ENCODE results near the gene TMEM255B.
A peak's percentile ranks its signal among the peaks of the same experiment; 100 is the strongest.

Gene TMEM255B

GRCh38 chr13:113726961-113727411, 32.0 kb upstream of the TMEM255B start:
- no peak for TF ChIP-seq CTCF (IDR thresholded peaks at IDR 0.05; ENCODE audit: insufficient read depth, low read depth, low read length, missing control alignments)
- no peak overlapping the region for H3K4me3 ChIP-seq (ENCODE audit: low read length)
- DNase-seq (ENCODE audit: low read depth), result peak; percentile 16

GRCh38 chr13:113728571-113729054, 30.4 kb upstream of the TMEM255B start:
- TF ChIP-seq CTCF (IDR thresholded peaks at IDR 0.05; ENCODE audit: insufficient read depth, low read depth, low read length, missing control alignments), result no peak
- no peak overlapping the region for H3K4me3 ChIP-seq (ENCODE audit: low read length)
- DNase-seq (ENCODE audit: low read depth), result no peak

GRCh38 chr13:113729187-113730019, 29.6 kb upstream of the TMEM255B start:
- no peak for TF ChIP-seq CTCF (IDR thresholded peaks at IDR 0.05; ENCODE audit: insufficient read depth, low read depth, low read length, missing control alignments)
- H3K4me3 ChIP-seq (ENCODE audit: low read length), result no peak overlapping the region
- DNase-seq (ENCODE audit: low read depth), result no peak

- no peak for TF ChIP-seq CTCF (IDR thresholded peaks at IDR 0.05; ENCODE audit: insufficient read depth, low read depth, low read length, missing control alignments)
- no peak for DNase-seq (ENCODE audit: low read depth)
- H3K4me3 ChIP-seq (ENCODE audit: low read length), result no peak overlapping the region
Observed at GRCh38 chr13:113730258-113730691, 28.8 kb upstream of the TMEM255B start.

- no peak for TF ChIP-seq CTCF (IDR thresholded peaks at IDR 0.05; ENCODE audit: insufficient read depth, low read depth, low read length, missing control alignments)
- DNase-seq (ENCODE audit: low read depth), result no peak
- no peak overlapping the region for H3K4me3 ChIP-seq (ENCODE audit: low read length)
Observed at GRCh38 chr13:113730831-113731191, 28.2 kb upstream of the TMEM255B start.

- no peak for TF ChIP-seq CTCF (IDR thresholded peaks at IDR 0.05; ENCODE audit: insufficient read depth, low read depth, low read length, missing control alignments)
- no peak overlapping the region for H3K4me3 ChIP-seq (ENCODE audit: low read length)
- DNase-seq (ENCODE audit: low read depth), result no peak
Observed at GRCh38 chr13:113731192-113732175, 27.5 kb upstream of the TMEM255B start.

All from epithelial cell of esophagus (primary cell).